Neural progenitor cell (in vitro differentiated cells): ENCODE measurements around the gene BPIFB6. TPM values are rescaled to one million over a fixed set of nuclear protein-coding genes. Genes with fewer than 3 reads are reported as not detected.

ENCODE experiments used
- DNase-seq: peaks from one replicate; pipeline ENCODE4 v3.0.0-alpha.2; 2016; ENCODE audit warnings: low spot score
- H2AFZ ChIP-seq: fragments of 200-600 bp; sonication (generic); replicated peaks from 2 replicates; pipeline ENCODE4 v1.6.1; 2016; ENCODE audit warnings: antibody characterized with exemption
- H3F3A ChIP-seq: fragments of 200-600 bp; sonication (generic); 2 replicates; pipeline ENCODE4 v1.6.1; 2016; ENCODE audit warnings: antibody characterized with exemption, low read depth
- H3K27ac ChIP-seq: fragments of 200-600 bp; sonication (generic); 2 replicates; pipeline ENCODE4 v1.5.1; 2016; ENCODE audit warnings: mild to moderate bottlenecking
- H3K27me3 ChIP-seq: fragments of 200-600 bp; sonication (generic); 2 replicates; pipeline ENCODE4 v1.6.1; 2016; ENCODE audit warnings: mild to moderate bottlenecking, moderate library complexity
- H3K36me3 ChIP-seq: fragments of 200-600 bp; sonication (generic); 2 replicates; pipeline ENCODE4 v1.5.1; 2016
- H3K4me1 ChIP-seq: fragments of 200-600 bp; sonication (generic); 2 replicates; pipeline ENCODE4 v1.6.1; 2016; ENCODE audit warnings: mixed run types
- H3K4me2 ChIP-seq: fragments of 200-600 bp; sonication (generic); 2 replicates; pipeline ENCODE4 v1.6.1; 2016
- H3K4me3 ChIP-seq: fragments of 200-600 bp; sonication (generic); 2 replicates; pipeline ENCODE4 v1.5.1; 2016
- H3K79me2 ChIP-seq: fragments of 200-600 bp; sonication (generic); 2 replicates; pipeline ENCODE4 v1.6.1; 2016; ENCODE audit warnings: low read depth
- H3K9ac ChIP-seq: fragments of 200-600 bp; sonication (generic); 2 replicates; pipeline ENCODE4 v1.6.1; 2016
- H3K9me3 ChIP-seq: fragments of 200-600 bp; sonication (generic); 2 replicates; pipeline ENCODE4 v1.5.1; 2016; ENCODE audit warnings: low read depth
- H4K20me1 ChIP-seq: fragments of 200-600 bp; sonication (generic); 2 replicates; pipeline ENCODE4 v1.6.1; 2016; ENCODE audit warnings: low read depth
- H3K27ac Mint-ChIP-seq: 3 replicates; pipeline ENCODE4 v1.8.0; 2021; ENCODE audit warnings: mixed read lengths
- H3K27me3 Mint-ChIP-seq: 2 replicates; pipeline ENCODE4 v1.8.0; 2022; ENCODE audit warnings: low read depth, mild to moderate bottlenecking, inconsistent platforms, moderate library complexity, mixed read lengths; ENCODE audit not compliant: insufficient read depth
- H3K36me3 Mint-ChIP-seq: 3 replicates; pipeline ENCODE4 v1.8.0; 2021; ENCODE audit warnings: mixed read lengths
- H3K4me1 Mint-ChIP-seq: 3 replicates; pipeline ENCODE4 v1.8.0; 2021; ENCODE audit warnings: mixed read lengths
- H3K4me3 Mint-ChIP-seq: 3 replicates; pipeline ENCODE4 v1.8.0; 2021; ENCODE audit warnings: mild to moderate bottlenecking, moderate library complexity, mixed read lengths
- H3K9me3 Mint-ChIP-seq: 3 replicates; pipeline ENCODE4 v1.8.0; 2020; ENCODE audit warnings: mixed read lengths
- EZH2 ChIP-seq: fragments of 200-600 bp; sonication (generic); IDR thresholded peaks from 2 replicates; pipeline ENCODE4 v1.6.1; 2017; ENCODE audit warnings: antibody characterized with exemption, mild to moderate bottlenecking, moderate library complexity
- EZH2phosphoT487 ChIP-seq: fragments of 200-600 bp; sonication (generic); IDR thresholded peaks from 2 replicates; pipeline ENCODE4 v1.6.1; 2017; ENCODE audit warnings: antibody characterized with exemption
- total RNA-seq: library from RNA; depleted of rRNA; stranded (reverse); fragments of >200 nt; gene quantifications from 2 replicates; pipeline ENCODE4 v1.2.3, GENCODE V29; 2015; ENCODE audit warnings: low replicate concordance
- TF ChIP-seq, protein P1 (sequence below): fragments of 200-600 bp; sonication (generic); IDR thresholded peaks from 2 replicates; pipeline ENCODE4 v1.5.1; 2017; ENCODE audit warnings: antibody characterized with exemption, mild to moderate bottlenecking

The BPIFB6 gene
- total RNA-seq, 1 donor from 2014 or later, result not detected

DNA sequence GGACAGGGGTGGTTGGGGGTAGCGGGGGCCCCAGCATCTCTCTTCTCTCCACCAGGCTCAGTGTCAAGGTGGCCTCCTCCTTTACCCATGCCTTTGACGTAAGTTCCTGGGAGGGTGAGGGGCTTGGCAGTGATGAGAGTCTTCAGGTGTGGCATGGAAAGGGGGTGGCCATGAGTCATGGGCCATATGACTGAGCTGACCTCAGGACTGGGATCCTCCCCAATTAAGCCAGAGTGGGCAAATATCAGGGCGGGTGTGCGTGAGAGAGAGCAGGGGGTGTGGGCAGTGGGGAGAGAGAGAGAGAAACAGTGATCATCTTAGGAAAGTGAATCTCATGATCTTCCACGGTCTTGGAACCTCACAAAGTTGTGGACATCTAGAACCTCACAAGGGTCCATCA, 39.8 kb downstream of the BPIFB6 start:
- DNase-seq, result no peak
- Histone ChIP-seq H2AFZ (no peak overlapping the region), H3K4me1 (no peaks in the 10 kb centered on the region), H4K20me1 (no peaks in the 10 kb centered on the region), H3K36me3 (no peaks in the 10 kb centered on the region), H3K9me3 (no peaks in the 10 kb centered on the region), H3K79me2 (no peaks in the 10 kb centered on the region), H3K4me3 (no peak overlapping the region), H3K27me3 (no peaks in the 10 kb centered on the region), H3K27ac (no peak overlapping the region), H3F3A (no peaks in the 10 kb centered on the region), H3K9ac (no peak overlapping the region), H3K4me2 (no peak overlapping the region)
- Mint-ChIP-seq H3K4me1 (no peaks in the 10 kb centered on the region), H3K36me3 (no peaks in the 10 kb centered on the region), H3K27me3 (peaks cover 2% of the 10 kb centered on the region), H3K4me3 (no peak overlapping the region), H3K27ac (no peak overlapping the region), H3K9me3 (no peaks in the 10 kb centered on the region)
- TF ChIP-seq EZH2, result no peak

DNA sequence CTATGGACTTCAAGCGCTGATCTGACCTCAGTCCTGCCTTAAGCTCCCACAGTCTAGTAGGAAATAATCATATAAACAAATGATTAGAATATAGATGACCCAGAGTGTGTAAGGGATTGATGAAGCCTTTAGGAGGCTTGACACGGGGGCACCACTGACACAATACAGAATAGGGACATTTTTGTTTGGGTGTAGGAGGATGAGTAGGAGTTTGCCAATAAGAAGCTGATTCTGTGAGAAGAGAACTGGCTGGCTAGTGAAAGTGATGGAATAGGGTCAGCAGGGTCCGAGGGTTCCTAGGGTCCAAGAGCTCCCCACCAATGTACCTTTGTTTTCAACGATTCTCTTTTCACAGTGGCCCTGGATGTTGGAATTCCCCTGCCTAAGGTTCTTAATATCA, 40.9 kb downstream of the BPIFB6 start:
- Histone ChIP-seq H3K27me3 (no peaks in the 10 kb centered on the region), H3F3A (no peaks in the 10 kb centered on the region), H3K4me1 (no peaks in the 10 kb centered on the region), H3K9me3 (no peaks in the 10 kb centered on the region), H3K4me3 (no peak overlapping the region), H4K20me1 (no peaks in the 10 kb centered on the region), H3K79me2 (no peaks in the 10 kb centered on the region), H3K4me2 (no peak overlapping the region), H2AFZ (no peak overlapping the region), H3K36me3 (no peaks in the 10 kb centered on the region), H3K27ac (no peak overlapping the region), H3K9ac (no peak overlapping the region)
- TF ChIP-seq EZH2 (no peak), EZH2phosphoT487 (no peak)
- TF ChIP-seq, protein P1, sequence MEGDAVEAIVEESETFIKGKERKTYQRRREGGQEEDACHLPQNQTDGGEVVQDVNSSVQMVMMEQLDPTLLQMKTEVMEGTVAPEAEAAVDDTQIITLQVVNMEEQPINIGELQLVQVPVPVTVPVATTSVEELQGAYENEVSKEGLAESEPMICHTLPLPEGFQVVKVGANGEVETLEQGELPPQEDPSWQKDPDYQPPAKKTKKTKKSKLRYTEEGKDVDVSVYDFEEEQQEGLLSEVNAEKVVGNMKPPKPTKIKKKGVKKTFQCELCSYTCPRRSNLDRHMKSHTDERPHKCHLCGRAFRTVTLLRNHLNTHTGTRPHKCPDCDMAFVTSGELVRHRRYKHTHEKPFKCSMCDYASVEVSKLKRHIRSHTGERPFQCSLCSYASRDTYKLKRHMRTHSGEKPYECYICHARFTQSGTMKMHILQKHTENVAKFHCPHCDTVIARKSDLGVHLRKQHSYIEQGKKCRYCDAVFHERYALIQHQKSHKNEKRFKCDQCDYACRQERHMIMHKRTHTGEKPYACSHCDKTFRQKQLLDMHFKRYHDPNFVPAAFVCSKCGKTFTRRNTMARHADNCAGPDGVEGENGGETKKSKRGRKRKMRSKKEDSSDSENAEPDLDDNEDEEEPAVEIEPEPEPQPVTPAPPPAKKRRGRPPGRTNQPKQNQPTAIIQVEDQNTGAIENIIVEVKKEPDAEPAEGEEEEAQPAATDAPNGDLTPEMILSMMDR, result no peak
- DNase-seq, result no peak
- H3K36me3 Mint-ChIP-seq, result no peaks in the 10 kb centered on the region
- no peaks in the 10 kb centered on the region for H3K9me3 Mint-ChIP-seq
- no peak overlapping the region for H3K27ac Mint-ChIP-seq
- no peaks in the 10 kb centered on the region for H3K27me3 Mint-ChIP-seq
- H3K4me1 Mint-ChIP-seq, result no peaks in the 10 kb centered on the region
- H3K4me3 Mint-ChIP-seq, result no peak overlapping the region

DNA sequence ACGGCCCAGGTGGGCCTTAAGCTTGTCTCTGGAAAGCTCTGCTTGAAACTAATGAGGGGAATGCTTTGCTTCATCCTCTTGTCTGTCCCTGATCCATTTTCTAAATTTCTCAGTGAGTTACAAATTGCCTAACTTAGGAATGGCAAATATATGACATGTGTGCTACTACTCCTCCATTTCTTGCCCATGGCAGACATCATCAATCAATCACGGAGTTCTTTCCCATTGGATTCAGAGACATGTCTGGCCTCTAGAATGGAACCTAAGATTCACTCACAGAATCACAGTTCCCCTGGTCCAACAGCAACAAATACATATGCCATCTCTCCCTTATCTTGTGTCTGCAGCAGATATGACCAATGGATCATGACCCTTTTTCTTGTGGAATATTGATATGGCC, 41.4 kb downstream of the BPIFB6 start:
- Histone ChIP-seq H3K4me2 (no peak overlapping the region), H3K36me3 (no peaks in the 10 kb centered on the region), H3K4me3 (no peak overlapping the region), H3F3A (no peaks in the 10 kb centered on the region), H3K9ac (no peak overlapping the region), H3K4me1 (no peaks in the 10 kb centered on the region), H2AFZ (no peak overlapping the region), H3K9me3 (no peaks in the 10 kb centered on the region), H4K20me1 (no peaks in the 10 kb centered on the region), H3K79me2 (no peaks in the 10 kb centered on the region), H3K27ac (no peak overlapping the region), H3K27me3 (no peaks in the 10 kb centered on the region)
- Mint-ChIP-seq H3K4me1 (no peaks in the 10 kb centered on the region), H3K27ac (no peak overlapping the region), H3K4me3 (no peak overlapping the region), H3K9me3 (no peaks in the 10 kb centered on the region), H3K36me3 (no peaks in the 10 kb centered on the region), H3K27me3 (no peaks in the 10 kb centered on the region)
- TF ChIP-seq EZH2 (no peak), EZH2phosphoT487 (no peak)
- TF ChIP-seq, protein P1, result no peak
- no peak for DNase-seq

DNA sequence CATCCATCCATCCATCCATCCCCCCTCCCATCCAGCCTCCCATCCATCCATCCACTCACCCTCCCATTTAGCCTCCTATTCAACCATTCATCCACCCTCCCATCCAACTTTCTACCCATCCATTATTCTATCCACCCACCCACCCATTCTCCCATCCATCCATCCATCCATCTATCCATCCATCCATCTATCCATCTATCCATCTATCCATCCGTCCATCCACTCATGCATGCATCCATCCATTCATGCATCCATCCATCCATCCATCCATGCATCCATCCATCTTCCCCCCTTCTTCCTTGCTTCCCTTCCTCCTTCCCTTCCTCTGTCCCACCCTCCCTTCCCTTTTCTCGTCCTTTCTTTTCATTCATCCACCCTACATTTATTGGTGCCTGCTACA, 43.2 kb downstream of the BPIFB6 start:
- H3K79me2 ChIP-seq, result no peaks in the 10 kb centered on the region

More for the DNA sequence above, 43.2 kb downstream of the BPIFB6 start:
- Mint-ChIP-seq H3K4me3 (no peak overlapping the region), H3K27ac (no peak overlapping the region), H3K36me3 (no peaks in the 10 kb centered on the region), H3K9me3 (no peaks in the 10 kb centered on the region), H3K4me1 (no peaks in the 10 kb centered on the region), H3K27me3 (peaks cover 3% of the 10 kb centered on the region)
- no peak overlapping the region for H3K4me2 ChIP-seq
- H2AFZ ChIP-seq, result no peak overlapping the region
- no peak overlapping the region for H3K4me3 ChIP-seq
- H3K9ac ChIP-seq, result no peak overlapping the region
- no peaks in the 10 kb centered on the region for H3F3A ChIP-seq
- no peaks in the 10 kb centered on the region for H3K4me1 ChIP-seq
- TF ChIP-seq EZH2phosphoT487 (no peak), EZH2 (no peak)
- TF ChIP-seq, protein P1, result no peak
- H3K36me3 ChIP-seq, result no peaks in the 10 kb centered on the region
- H3K9me3 ChIP-seq, result no peaks in the 10 kb centered on the region
- no peaks in the 10 kb centered on the region for H4K20me1 ChIP-seq
- no peak overlapping the region for H3K27ac ChIP-seq
- no peak for DNase-seq
- no peaks in the 10 kb centered on the region for H3K27me3 ChIP-seq
